WI38 (cell line): ENCODE measurements around the gene EID2.

Source experiments
- H3K4me3 ChIP-seq: 2 replicates; pipeline ENCODE4 v1.5.1; 2011; ENCODE audit warnings: low read depth, mild to moderate bottlenecking, control low read depth, low read length
- TF ChIP-seq, protein P1 (sequence below): IDR thresholded peaks from 2 replicates; pipeline ENCODE4 v1.5.1; 2012; ENCODE audit warnings: low read depth, mild to moderate bottlenecking, control low read depth, low read length

EID2 gene, protein sequence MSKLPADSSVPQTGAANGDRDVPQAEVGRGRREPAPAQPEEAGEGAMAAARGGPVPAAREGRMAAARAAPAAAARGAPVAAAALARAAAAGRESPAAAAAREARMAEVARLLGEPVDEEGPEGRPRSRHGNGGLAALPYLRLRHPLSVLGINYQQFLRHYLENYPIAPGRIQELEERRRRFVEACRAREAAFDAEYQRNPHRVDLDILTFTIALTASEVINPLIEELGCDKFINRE

DNA sequence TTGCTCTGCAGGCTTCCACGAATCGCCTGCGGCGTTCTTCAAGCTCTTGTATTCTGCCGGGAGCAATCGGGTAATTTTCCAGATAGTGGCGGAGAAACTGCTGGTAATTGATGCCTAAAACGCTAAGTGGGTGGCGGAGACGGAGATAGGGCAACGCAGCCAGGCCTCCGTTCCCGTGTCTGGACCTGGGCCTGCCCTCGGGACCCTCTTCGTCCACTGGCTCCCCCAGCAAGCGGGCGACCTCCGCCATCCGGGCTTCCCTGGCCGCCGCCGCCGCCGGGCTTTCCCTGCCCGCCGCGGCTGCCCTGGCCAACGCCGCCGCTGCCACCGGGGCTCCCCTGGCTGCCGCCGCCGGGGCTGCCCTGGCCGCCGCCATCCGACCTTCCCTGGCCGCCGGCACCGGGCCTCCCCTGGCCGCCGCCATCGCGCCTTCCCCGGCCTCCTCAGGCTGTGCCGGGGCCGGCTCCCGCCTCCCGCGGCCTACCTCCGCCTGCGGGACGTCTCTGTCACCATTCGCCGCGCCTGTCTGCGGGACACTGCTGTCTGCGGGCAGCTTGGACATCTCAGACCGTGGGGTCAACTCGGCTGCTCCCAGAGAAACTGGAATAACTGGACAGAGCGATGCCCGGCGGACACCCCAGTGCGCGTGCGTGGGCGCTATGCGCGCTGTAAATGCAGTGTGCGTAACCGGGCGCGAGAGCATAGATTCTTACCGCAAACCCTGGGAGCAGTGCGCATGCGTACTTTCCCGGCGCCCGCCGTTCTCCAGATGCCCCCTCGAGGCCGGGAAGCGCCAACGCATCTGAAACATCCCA is at the start of gene EID2:
TSS of gene EID2 (minus strand) at position 644 of the 815 bp plus-strand sequence. CDS start at position 562, 82 bp downstream.
- TF ChIP-seq, protein P1, sequence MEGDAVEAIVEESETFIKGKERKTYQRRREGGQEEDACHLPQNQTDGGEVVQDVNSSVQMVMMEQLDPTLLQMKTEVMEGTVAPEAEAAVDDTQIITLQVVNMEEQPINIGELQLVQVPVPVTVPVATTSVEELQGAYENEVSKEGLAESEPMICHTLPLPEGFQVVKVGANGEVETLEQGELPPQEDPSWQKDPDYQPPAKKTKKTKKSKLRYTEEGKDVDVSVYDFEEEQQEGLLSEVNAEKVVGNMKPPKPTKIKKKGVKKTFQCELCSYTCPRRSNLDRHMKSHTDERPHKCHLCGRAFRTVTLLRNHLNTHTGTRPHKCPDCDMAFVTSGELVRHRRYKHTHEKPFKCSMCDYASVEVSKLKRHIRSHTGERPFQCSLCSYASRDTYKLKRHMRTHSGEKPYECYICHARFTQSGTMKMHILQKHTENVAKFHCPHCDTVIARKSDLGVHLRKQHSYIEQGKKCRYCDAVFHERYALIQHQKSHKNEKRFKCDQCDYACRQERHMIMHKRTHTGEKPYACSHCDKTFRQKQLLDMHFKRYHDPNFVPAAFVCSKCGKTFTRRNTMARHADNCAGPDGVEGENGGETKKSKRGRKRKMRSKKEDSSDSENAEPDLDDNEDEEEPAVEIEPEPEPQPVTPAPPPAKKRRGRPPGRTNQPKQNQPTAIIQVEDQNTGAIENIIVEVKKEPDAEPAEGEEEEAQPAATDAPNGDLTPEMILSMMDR = peak; percentile 69
- peak within 1 kb of the TSS; percentile 89 for H3K4me3 ChIP-seq

DNA sequence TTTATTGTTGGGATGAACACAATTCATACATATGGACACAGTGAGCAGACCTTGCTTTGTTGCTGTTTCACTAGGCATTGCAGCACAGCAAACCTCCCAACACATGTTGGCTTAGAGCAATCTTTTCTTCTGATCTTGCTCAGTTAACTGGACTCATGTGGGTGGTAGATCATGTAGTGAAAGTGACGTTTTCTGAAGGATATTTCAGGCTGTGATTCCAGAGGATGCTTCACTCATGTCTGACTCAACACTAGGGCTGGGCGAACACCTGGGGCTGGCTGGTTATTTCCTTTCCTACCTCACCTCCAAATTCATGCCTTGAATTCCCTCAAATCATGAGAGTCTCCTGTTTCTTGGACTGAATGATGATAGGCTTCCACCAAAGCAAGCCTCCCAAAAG is 48.1 kb upstream of the EID2 start:
- TF ChIP-seq, protein P1 = no peak
- no peak overlapping the region for H3K4me3 ChIP-seq

DNA sequence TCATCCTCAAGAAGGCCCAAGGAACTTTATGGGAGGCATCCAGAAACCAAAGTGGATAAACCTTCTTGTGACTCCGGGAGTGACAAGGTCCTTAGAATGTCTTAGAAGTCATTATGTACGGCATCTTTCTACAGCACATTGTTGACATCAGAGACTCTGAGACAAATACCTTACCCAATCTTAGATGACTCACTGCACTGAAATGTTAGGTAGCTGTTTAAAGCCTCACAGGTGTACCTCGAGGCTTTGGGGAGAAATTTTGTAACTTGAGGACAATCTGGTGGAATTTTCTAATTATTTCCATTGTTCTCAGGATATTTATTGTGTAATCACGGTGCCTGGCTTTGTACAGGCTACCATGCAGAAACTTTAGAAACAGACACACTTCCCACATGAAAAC is 47.5 kb upstream of the EID2 start:
- TF ChIP-seq, protein P1 = no peak
- H3K4me3 ChIP-seq = no peak overlapping the region

DNA sequence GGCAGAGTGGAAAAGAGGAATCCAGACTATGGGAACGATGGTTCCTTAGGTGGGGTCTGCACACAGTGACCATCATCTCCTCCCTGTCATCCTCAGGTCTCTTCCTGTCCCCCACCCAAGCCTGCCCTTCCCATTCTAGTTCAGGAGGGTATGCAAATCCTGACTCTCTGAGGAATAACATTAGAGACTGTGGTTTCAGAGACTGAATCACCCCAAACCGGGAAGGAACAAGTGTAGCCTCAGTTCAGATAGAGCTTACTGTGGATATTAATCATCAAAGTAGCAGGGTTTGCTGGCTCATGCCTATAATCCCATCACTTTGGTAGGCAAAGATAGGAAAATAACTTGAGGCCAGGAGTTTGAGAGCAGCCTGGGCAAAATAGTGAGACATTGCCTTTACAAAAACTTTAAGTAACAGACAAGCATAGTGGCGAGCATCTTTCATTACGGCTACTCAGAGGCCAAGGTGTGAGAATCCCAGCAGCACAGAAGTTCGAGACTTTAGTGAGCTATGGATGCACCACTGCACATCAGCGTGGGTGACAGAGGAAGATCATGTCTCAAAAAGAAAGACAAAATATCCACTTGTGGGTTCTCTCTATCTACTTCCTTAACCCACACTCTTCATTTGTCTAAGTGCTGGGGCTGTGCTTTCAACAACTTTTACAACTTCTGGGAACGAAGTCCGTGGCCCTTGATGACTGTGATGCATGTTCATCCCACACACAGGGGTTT is 43.1 kb upstream of the EID2 start:
- TF ChIP-seq, protein P1 = no peak

DNA sequence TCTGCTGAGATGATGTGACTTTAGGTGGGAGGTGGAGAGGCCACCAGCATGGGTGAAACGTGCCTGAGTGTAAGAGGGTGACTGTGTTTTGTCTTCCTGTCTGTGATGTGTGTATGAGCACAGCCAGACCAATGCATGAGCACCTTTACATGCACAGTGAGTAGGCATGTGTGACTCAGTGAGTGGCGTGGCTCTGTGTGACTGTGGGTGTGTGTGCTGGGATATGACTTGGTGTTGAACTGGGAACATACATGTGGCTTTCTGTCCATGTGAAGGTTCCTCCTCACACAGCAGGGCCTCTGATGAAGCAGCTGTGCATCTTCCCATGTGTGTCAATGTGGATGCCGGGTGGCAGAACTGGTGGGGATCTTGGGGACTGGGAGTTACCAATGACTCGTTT is 42.5 kb upstream of the EID2 start:
- H3K4me3 ChIP-seq = no peak overlapping the region
- TF ChIP-seq, protein P1 = no peak

More for the DNA sequence above, 43.1 kb upstream of the EID2 start:
- H3K4me3 ChIP-seq = no peak overlapping the region

DNA sequence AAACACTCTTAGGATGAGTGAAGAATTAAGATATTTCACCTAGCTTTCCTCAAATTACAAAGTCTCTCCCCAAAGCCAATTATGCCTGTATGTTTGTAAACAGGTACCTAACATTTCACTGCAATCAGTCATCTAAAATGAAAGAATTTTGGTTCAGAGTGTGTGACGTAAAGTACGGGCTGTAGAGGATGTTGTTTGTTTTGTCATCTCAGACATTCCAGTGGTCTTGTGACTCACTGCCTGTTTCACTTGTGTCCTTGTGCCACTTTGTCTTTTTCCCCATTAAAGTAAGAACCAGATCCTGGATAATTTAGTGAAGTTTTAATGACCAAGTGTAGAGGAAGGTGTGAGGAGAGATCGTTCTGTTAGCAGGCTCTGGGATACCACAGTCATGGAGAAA is 28.6 kb upstream of the EID2 start:
- H3K4me3 ChIP-seq = no peak overlapping the region
- TF ChIP-seq, protein P1 = no peak

DNA sequence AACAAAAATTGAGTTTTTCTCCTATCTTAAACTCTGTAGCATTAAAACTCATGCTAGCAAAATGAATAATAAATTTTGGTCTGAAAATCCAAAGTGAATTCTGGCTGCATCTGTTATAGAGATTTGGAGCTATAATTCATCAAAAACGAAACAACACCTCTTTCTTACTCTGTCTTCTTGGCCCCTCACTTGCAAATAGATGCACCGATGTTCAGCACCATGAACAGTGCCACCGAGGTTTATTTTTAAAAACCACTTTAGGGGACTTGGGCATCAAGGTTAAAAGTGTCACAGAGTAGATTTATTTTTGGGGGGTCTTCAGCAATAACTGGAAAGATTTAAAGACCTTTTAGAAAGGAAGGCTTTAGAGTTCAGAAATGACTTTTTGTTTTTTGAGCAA is 26.1 kb upstream of the EID2 start:
- TF ChIP-seq, protein P1 = no peak

More for the DNA sequence above, 26.1 kb upstream of the EID2 start:
- no peak overlapping the region for H3K4me3 ChIP-seq
